K562 (cell line): ENCODE data around the gene ADIPOR1. TPM values are rescaled to one million over a fixed set of nuclear protein-coding genes. Genes with fewer than 3 reads are reported as not detected.
A peak's percentile ranks its signal among the peaks of the same experiment; 100 is the strongest.

Source experiments
- ARID4B ChIP-seq: sonication (generic); formaldehyde crosslinking; IDR thresholded peaks from 2 replicates; pipeline ENCODE4 v1.8.0; 2022; ENCODE audit warnings: mild to moderate bottlenecking, missing genetic modification reagents
- BCOR ChIP-seq: fragments of 450-650 bp; IDR thresholded peaks from 2 replicates; pipeline ENCODE4 v1.6.1; 2016
- CHD4 ChIP-seq: fragments of 200-600 bp; sonication (generic); IDR thresholded peaks from 3 replicates; pipeline ENCODE4 v1.6.1; 2012; ENCODE audit warnings: low read depth, mild to moderate bottlenecking, mixed read lengths, low read length, inconsistent platforms; ENCODE audit not compliant: insufficient read depth, insufficient replicate concordance, poor library complexity, severe bottlenecking
- DEAF1 ChIP-seq: fragments of 450-650 bp; formaldehyde crosslinking; IDR thresholded peaks from 2 replicates; pipeline ENCODE4 v1.4.0; 2020; ENCODE audit warnings: mild to moderate bottlenecking, moderate library complexity
- ERF ChIP-seq: fragments of 450-650 bp; formaldehyde crosslinking; IDR thresholded peaks from 2 replicates; pipeline ENCODE4 v1.4.0; 2020; ENCODE audit warnings: mild to moderate bottlenecking, mixed read lengths
- GMEB1 ChIP-seq: fragments of 250-450 bp; sonication (Bioruptor Pico); IDR thresholded peaks from 2 replicates; pipeline ENCODE4 v1.4.0; 2020; ENCODE audit warnings: mild to moderate bottlenecking
- POLR2A ChIP-seq: fragments of 450-650 bp; conservative IDR thresholded peaks from 2 replicates; pipeline ENCODE4 v1.6.1; 2016
- POLR2AphosphoS5 ChIP-seq: IDR thresholded peaks from 2 replicates; pipeline ENCODE4 v1.6.1; 2011; ENCODE audit warnings: mild to moderate bottlenecking, low read depth, low read length, moderate library complexity; ENCODE audit not compliant: control insufficient read depth, insufficient read depth
- TAF1 ChIP-seq: IDR thresholded peaks from 2 replicates; pipeline ENCODE4 v1.6.1; 2011; ENCODE audit warnings: mild to moderate bottlenecking, low read length, moderate library complexity; ENCODE audit not compliant: insufficient read depth, control insufficient read depth, severe bottlenecking; ENCODE audit errors: extremely low read depth
- TRIM28 ChIP-seq: fragments of 450-650 bp; IDR thresholded peaks from 2 replicates; pipeline ENCODE4 v1.6.1; 2017
- polyA plus RNA-seq, 8 experiments: library from polyadenylated mRNA; depleted of rRNA in 4 of 8; stranded (reverse) in 5 of 8; unstranded in 3 of 8; fragments of >200 nt; fragmentation: Nextera tagmentation in 2 of 8; fragmentation: Illumina TruSeq in 1 of 8; extraction: Ambion mirVana in 2 of 8; extraction: Trizol in 1 of 8; gene quantifications; 2 replicates each; pipeline versions ENCODE4 v1.2.1 to v1.2.3, GENCODE V29; 2011 to 2014; ENCODE audit warnings: inconsistent platforms in 1 of 8, missing spikeins in 1 of 8
- total RNA-seq, 7 experiments: library from RNA; depleted of rRNA in 6 of 7; stranded (reverse); fragments of >200 nt in 6 of 7; fragmentation: Illumina TruSeq in 2 of 7; extraction: Trizol in 2 of 7; gene quantifications; 2 replicates each; pipeline versions ENCODE4 v1.2.1 to v1.2.3, GENCODE V29; 2011 to 2021; ENCODE audit warnings: low replicate concordance in 1 of 7

Gene ADIPOR1
- total and polyA plus RNA-seq, 9 of the 15 experiments (the other 6 are each of a cell fraction or from before 2014, with no cell fraction given): 29.0 to 217 (median 100) TPM

- no peak for TF ChIP-seq TAF1
- no peak for TF ChIP-seq TRIM28
- no peak for TF ChIP-seq CHD4
- TF ChIP-seq BCOR: peak; percentile 44; the same call in 1 of the 2 replicates
- TF ChIP-seq POLR2A: no peak
- TF ChIP-seq DEAF1 (CRISPR knock-in tag): 0 out of 2 replicates have a peak, but pooled peaks have one; percentile 21
- TF ChIP-seq ARID4B (CRISPR knock-in tag): peak; percentile 45
- no peak for TF ChIP-seq GMEB1 (CRISPR knock-in tag)
- TF ChIP-seq ERF: 0 out of 2 replicates have a peak, but pooled peaks have one; percentile 29
- TF ChIP-seq POLR2AphosphoS5: no peak
- TF ChIP-seq, all 486 proteins: peak for 28
Observed at GRCh38 chr1:202967684-202968281, 9.7 kb upstream of the ADIPOR1 start (continued).
